Metanephros (tissue), 2 donors: ENCODE data around the gene CCDC17. TPM values are rescaled to one million over a fixed set of nuclear protein-coding genes. Genes with fewer than 3 reads are reported as not detected.

Experiments used
- small RNA-seq: library from RNA; depleted of rRNA; stranded (forward); fragments of <200 nt; gene quantifications from one replicate; pipeline ENCODE3, GENCODE V24; 2014; ENCODE audit warnings: low replicate concordance
- total RNA-seq: library from RNA; depleted of rRNA; stranded (reverse); fragments of >200 nt; gene quantifications from one replicate; pipeline ENCODE4 v1.2.3, GENCODE V29; 2014

The CCDC17 gene
- 0.99 TPM for total RNA-seq

GRCh38 chr1:45623972-45624371 is at the start of gene CCDC17:
TSS of gene CCDC17 (minus strand) at chr1:45624054. CDS start at chr1:45623909, 145 bp downstream.

GRCh38 chr1:45583666-45584350 is 40.0 kb downstream of the CCDC17 start, which contains the start of gene NASP:
TSS of gene NASP (plus strand) at chr1:45584041. CDS start at chr1:45584147, 106 bp downstream.

Small RNA genes lying within 50 kb of the gene (small RNA-seq; reads per million reads assigned to genes)
- gene AL355480.1 (not detected), gene AL355480.2 (not detected), gene AL355480.3 (not detected), gene AL355480.4 (not detected)

Other genes starting within 250 kb of the CCDC17 start
- gene TESK2, start 132.9 kb downstream of the CCDC17 start, total RNA-seq = 8.4 TPM
- gene CCDC163, start 124.0 kb downstream of the CCDC17 start, total RNA-seq = 0.88 TPM
- gene MMACHC, start 123.8 kb downstream of the CCDC17 start, total RNA-seq = 5.0 TPM
- 185 TPM for gene PRDX1, start 102.2 kb downstream of the CCDC17 start, total RNA-seq
- 95.3 TPM for gene AKR1A1, start 73.2 kb downstream of the CCDC17 start, total RNA-seq
- 97.0 TPM for gene NASP, start 40.0 kb downstream of the CCDC17 start, total RNA-seq
- gene GPBP1L1, start 62.5 kb upstream of the CCDC17 start, total RNA-seq = 111 TPM
- 22.2 TPM for gene TMEM69, start 64.1 kb upstream of the CCDC17 start, total RNA-seq
- 16.5 TPM for gene IPP, start 126.6 kb upstream of the CCDC17 start, total RNA-seq
- gene MAST2, start 179.6 kb upstream of the CCDC17 start, total RNA-seq = 50.3 TPM